ENCODE measurements around the gene MAOA.

GRCh38 chrX:43703211-43703791 is 47.2 kb downstream of the MAOA start:
- TF ChIP-seq CTCF (IDR thresholded peaks at IDR 0.05) (no peak), EZH2 (IDR thresholded peaks at IDR 0.05) (no peak), EZH2phosphoT487 (IDR thresholded peaks at IDR 0.05) (no peak)
